ENCODE measurements around the gene SIM2.

DNA sequence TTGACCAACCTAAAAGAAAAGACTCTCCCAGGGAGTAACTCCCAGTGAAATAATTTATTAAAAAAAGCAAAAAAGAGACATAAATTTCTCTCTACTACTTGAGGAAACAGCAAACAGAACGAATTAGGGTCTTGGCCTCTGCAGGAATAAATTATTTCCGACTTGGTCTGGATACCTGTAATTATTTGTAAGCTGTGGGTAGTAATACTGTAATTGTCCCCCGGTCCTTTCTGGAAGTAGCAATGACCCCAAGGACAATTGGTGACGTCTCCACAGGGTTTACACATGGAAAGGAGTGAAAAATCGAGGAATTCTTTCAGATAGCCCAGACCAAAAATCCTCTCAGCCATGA is 3.7 kb upstream of the SIM2 start:
- TF ChIP-seq, protein P1, sequence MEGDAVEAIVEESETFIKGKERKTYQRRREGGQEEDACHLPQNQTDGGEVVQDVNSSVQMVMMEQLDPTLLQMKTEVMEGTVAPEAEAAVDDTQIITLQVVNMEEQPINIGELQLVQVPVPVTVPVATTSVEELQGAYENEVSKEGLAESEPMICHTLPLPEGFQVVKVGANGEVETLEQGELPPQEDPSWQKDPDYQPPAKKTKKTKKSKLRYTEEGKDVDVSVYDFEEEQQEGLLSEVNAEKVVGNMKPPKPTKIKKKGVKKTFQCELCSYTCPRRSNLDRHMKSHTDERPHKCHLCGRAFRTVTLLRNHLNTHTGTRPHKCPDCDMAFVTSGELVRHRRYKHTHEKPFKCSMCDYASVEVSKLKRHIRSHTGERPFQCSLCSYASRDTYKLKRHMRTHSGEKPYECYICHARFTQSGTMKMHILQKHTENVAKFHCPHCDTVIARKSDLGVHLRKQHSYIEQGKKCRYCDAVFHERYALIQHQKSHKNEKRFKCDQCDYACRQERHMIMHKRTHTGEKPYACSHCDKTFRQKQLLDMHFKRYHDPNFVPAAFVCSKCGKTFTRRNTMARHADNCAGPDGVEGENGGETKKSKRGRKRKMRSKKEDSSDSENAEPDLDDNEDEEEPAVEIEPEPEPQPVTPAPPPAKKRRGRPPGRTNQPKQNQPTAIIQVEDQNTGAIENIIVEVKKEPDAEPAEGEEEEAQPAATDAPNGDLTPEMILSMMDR (IDR thresholded peaks at IDR 0.05 in 4 of 5, conservative IDR thresholded peaks at IDR 0.05 in 1 of 5): no peak
- TF ChIP-seq POLR2A (IDR thresholded peaks at IDR 0.05): no peak
